ENCODE data around the gene SLC39A2. TPM values are rescaled to one million over a fixed set of nuclear protein-coding genes. Genes with fewer than 3 reads are reported as not detected.
A peak's percentile ranks its signal among the peaks of the same experiment; 100 is the strongest.

SLC39A2 gene
- total RNA-seq, 2 donors from 2014 or later: 1.7 to 20.1 TPM

DNA sequence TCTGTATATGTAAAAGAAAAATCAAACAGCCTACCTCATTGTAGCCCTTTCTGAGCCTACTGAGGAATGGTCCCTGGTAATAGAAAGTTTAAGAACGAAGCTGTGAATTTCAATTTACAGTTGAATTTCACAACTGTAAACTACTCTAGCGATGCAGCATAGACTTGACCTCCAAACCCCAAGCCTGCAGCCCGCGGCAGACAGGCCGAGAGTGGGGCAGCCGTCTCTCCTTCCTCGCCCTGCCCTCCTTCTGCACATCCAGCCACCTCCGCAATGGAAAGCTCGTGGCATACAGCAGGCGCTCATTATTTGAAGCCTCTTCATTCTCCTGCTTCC, 28.5 kb upstream of the SLC39A2 start:
- no peaks in the 10 kb centered on the region for H3K9me3 ChIP-seq
- peak overlapping the region; percentile 32 to 49 for H3K4me3 ChIP-seq
- no peak for DNase-seq (ENCODE audit: low spot score)
- peak overlapping the region in 1 of 2 donors; percentile 60 for H3K27ac ChIP-seq
- no peaks in the 10 kb centered on the region for H3K36me3 ChIP-seq
- no peak for TF ChIP-seq POLR2A (IDR thresholded peaks at IDR 0.05)
- no peak for TF ChIP-seq POLR2AphosphoS5 (IDR thresholded peaks at IDR 0.05)
- TF ChIP-seq, protein P1, sequence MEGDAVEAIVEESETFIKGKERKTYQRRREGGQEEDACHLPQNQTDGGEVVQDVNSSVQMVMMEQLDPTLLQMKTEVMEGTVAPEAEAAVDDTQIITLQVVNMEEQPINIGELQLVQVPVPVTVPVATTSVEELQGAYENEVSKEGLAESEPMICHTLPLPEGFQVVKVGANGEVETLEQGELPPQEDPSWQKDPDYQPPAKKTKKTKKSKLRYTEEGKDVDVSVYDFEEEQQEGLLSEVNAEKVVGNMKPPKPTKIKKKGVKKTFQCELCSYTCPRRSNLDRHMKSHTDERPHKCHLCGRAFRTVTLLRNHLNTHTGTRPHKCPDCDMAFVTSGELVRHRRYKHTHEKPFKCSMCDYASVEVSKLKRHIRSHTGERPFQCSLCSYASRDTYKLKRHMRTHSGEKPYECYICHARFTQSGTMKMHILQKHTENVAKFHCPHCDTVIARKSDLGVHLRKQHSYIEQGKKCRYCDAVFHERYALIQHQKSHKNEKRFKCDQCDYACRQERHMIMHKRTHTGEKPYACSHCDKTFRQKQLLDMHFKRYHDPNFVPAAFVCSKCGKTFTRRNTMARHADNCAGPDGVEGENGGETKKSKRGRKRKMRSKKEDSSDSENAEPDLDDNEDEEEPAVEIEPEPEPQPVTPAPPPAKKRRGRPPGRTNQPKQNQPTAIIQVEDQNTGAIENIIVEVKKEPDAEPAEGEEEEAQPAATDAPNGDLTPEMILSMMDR (IDR thresholded peaks at IDR 0.05): no peak
- H3K4me1 ChIP-seq (replicated peaks): no peaks in the 10 kb centered on the region
- intact Hi-C loops (cut with DNase I): loop anchor here (5.0 to 10.0 kb wide), 2 partner anchors 113 to 506 kb away; partner anchors contain the start of genes PIP4P1 and PNP
- H3K27me3 ChIP-seq (replicated peaks; ENCODE audit: insufficient read depth): no peaks in the 10 kb centered on the region
- 44% methylated on average over 10 of the region's 10 CpGs for WGBS

DNA sequence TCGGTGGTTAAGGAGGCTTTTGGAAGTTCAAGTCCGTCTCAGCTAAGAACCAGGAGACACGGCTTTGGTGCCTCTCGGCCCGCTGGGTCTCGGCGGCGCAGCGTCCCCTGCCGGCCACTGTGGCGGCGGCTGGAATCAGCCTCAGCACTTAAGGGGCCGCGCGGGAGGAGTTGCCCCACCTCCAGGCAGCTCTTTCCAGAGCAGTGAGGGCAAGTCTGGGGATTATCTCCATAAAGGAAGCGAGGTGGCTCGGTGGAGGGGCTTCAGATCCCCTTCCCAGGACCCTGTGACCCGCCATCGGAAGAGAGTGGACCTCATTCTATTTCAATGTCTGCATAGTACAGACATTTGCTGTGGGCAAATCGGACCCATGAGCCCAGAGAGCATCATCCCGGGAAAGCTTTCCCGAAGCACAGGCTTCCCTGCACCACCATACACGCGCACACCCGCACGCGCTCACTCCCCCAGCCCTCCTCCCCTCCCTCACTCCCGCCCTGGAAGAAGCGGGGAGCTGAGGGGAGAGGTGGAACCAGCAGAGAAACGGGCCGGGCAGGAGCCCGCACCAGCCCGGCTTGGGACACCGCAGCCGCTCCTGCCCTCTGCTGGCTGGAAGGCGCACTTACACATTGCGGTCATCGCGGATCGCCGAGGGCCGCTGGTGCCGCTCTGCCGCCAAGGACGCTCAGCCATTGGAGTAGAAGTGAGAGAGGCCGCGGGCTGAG, 27.9 kb upstream of the SLC39A2 start:
- Histone ChIP-seq H3K36me3 (no peaks in the 10 kb centered on the region), H3K27me3 (replicated peaks; ENCODE audit: insufficient read depth) (no peaks in the 10 kb centered on the region), H3K4me3 (peak overlapping the region; percentile 32 to 49), H3K4me1 (replicated peaks) (no peaks in the 10 kb centered on the region), H3K27ac (peak overlapping the region; percentile 40 to 60), H3K9me3 (no peaks in the 10 kb centered on the region)
- peak; percentile 83 for DNase-seq (ENCODE audit: low spot score)
- intact Hi-C loops (cut with DNase I): loop anchor here (5.0 to 10.0 kb wide), 2 partner anchors 114 to 506 kb away; partner anchors contain the start of genes PIP4P1 and PNP
- TF ChIP-seq POLR2A (IDR thresholded peaks at IDR 0.05) (no peak), POLR2AphosphoS5 (IDR thresholded peaks at IDR 0.05) (peak; percentile 71)
- TF ChIP-seq, protein P1 (IDR thresholded peaks at IDR 0.05): peak; percentile 46 to 95 (median 84)
- WGBS: under 1% methylated on average over 47 of the region's 47 CpGs

DNA sequence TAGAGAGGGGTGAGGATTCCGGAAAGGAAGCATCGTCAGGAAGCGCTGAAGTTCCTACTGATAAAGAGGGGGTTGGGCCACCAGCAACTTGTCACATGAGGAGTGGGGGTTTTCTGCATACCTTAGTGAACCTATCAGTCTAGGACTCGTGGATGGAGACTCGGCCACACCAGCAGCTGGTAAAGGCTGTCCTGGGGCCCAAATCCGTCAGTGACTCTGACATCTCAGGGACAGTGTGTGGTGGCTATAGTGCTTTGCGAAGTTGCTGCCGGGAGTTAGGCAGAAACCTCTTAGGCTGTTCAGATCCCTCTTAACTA, 27.4 kb upstream of the SLC39A2 start:
- TF ChIP-seq POLR2A (IDR thresholded peaks at IDR 0.05): no peak
- TF ChIP-seq, protein P1 (IDR thresholded peaks at IDR 0.05): no peak
- no peak for TF ChIP-seq POLR2AphosphoS5 (IDR thresholded peaks at IDR 0.05)
- 25% methylated on average over 8 of the region's 8 CpGs for WGBS

DNA sequence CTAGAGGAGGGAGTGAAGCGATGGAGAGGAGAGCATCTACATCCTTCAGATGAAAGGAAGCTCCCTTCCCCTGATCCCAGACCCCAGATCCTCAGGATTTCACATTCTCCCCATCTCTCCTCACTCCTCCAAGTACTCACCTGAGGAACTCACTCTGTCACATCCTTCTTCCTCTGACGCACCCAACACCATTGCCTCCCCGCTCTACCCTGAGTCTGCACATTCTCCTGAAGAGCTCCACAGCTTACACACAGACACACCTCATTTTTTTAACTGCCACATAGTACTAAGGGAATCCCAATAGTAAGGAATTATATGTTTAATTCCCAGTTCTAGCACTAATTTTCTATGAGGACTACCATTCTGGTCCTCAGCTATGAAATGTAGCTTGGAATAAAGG, 25.6 kb upstream of the SLC39A2 start:
- no peak for DNase-seq (ENCODE audit: low spot score)
- no peaks in the 10 kb centered on the region for H3K27me3 ChIP-seq (replicated peaks; ENCODE audit: insufficient read depth)
- H3K27ac ChIP-seq: no peak overlapping the region
- no peaks in the 10 kb centered on the region for H3K36me3 ChIP-seq
- 96% methylated on average over 3 of the region's 3 CpGs for WGBS
- no peak overlapping the region for H3K4me3 ChIP-seq
- intact Hi-C loops (cut with DNase I): loop anchor here (5.0 to 10.0 kb wide), 2 partner anchors 116 to 509 kb away; partner anchors contain the start of genes PIP4P1 and PNP
- H3K4me1 ChIP-seq (replicated peaks): no peaks in the 10 kb centered on the region
- H3K9me3 ChIP-seq: no peaks in the 10 kb centered on the region
- TF ChIP-seq, protein P1 (IDR thresholded peaks at IDR 0.05): no peak
- TF ChIP-seq POLR2A (IDR thresholded peaks at IDR 0.05): no peak
- no peak for TF ChIP-seq POLR2AphosphoS5 (IDR thresholded peaks at IDR 0.05)

More for the DNA sequence above, 27.4 kb upstream of the SLC39A2 start:
- Histone ChIP-seq H3K4me3 (peak overlapping the region in 1 of 2 donors; percentile 49), H3K9me3 (no peaks in the 10 kb centered on the region), H3K27me3 (replicated peaks; ENCODE audit: insufficient read depth) (no peaks in the 10 kb centered on the region), H3K36me3 (no peaks in the 10 kb centered on the region), H3K27ac (peak overlapping the region in 1 of 2 donors; percentile 60), H3K4me1 (replicated peaks) (no peaks in the 10 kb centered on the region)
- intact Hi-C loops (cut with DNase I): loop anchor here (5.0 to 10.0 kb wide), 2 partner anchors 114 to 507 kb away; partner anchors contain the start of genes PIP4P1 and PNP
- no peak for DNase-seq (ENCODE audit: low spot score)

DNA sequence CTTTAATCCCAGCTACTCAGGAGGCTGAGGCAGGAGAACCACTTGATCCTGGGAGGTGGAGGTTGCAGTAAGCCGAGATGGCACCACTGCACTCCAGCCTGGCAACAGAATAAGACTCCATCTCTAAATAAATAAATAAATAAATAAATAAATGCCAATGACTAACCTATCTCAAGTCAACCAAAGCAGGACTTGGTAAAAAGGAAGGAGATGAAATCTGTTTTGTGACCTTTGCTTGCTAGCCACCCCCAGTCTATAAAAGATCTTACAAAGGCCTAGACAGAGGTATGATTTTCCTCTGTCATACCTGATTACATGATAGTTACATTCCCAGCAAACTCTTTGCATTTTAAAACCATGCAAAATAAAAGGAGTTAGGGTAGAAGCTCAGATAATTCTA, 22.8 kb upstream of the SLC39A2 start:
- no peaks in the 10 kb centered on the region for H3K27me3 ChIP-seq (replicated peaks; ENCODE audit: insufficient read depth)
- 88% methylated on average over 1 of the region's 1 CpG for whole genome bisulfite sequencing

More for the DNA sequence above, 22.8 kb upstream of the SLC39A2 start:
- no peaks in the 10 kb centered on the region for H3K36me3 ChIP-seq
- no peaks in the 10 kb centered on the region for H3K9me3 ChIP-seq
- no peaks in the 10 kb centered on the region for H3K4me1 ChIP-seq (replicated peaks)
- TF ChIP-seq, protein P1 (IDR thresholded peaks at IDR 0.05): no peak
- no peak overlapping the region for H3K27ac ChIP-seq
- no peak for DNase-seq (ENCODE audit: low spot score)
- intact Hi-C loops (cut with DNase I): loop anchor here (10.0 kb wide), 1 partner anchor 511 kb away; the partner anchor contains the start of genes PIP4P1 and PNP
- no peak overlapping the region for H3K4me3 ChIP-seq
